ENCODE data around the gene DTNB.

- TF ChIP-seq SPI1 (IDR thresholded peaks at IDR 0.05; ENCODE audit: borderline replicate concordance, insufficient read depth, low read depth, low read length) (no peak), ELK1 (IDR thresholded peaks at IDR 0.05; ENCODE audit: low read depth, low read length) (no peak), NFYB (IDR thresholded peaks at IDR 0.05; ENCODE audit: insufficient read depth, low read depth, low read length) (no peak), RAD21 (IDR thresholded peaks at IDR 0.05; ENCODE audit: insufficient read depth, low read depth, low read length) (no peak), REST (IDR thresholded peaks at IDR 0.05; ENCODE audit: low read depth, low read length) (no peak), EGR1 (IDR thresholded peaks at IDR 0.05; ENCODE audit: borderline replicate concordance in 1 of 2, low read depth in 2 of 2, low read length in 2 of 2) (no peak), ZBTB4 (CRISPR knock-in tag; IDR thresholded peaks at IDR 0.05) (no peak), ZBTB40 (IDR thresholded peaks at IDR 0.05; ENCODE audit: borderline replicate concordance) (no peak)
Measured at GRCh38 chr2:25400576-25401216, 272.7 kb downstream of the DTNB start.

Data from GM12878 (cell line).